Stimulated activated CD4-positive, alpha-beta T cell treated with anti-CD3 and anti-CD28 coated beads, Interleukin-1b, Interleukin-23, amount 100 ng/mL, for 1 hour (primary cell): ENCODE data around the gene LYRM9.
"Not testable (repeated sequence)": the region's sequence is repeated elsewhere in the genome, so short reads cannot be mapped to it uniquely, and the experiment has no call there.

Source experiments
- DNase-seq, 2 donors: peaks; one replicate each; pipeline ENCODE4 v3.0.0-alpha.2; 2020; ENCODE audit warnings: low read depth in 2 of 2

Gene LYRM9

DNA sequence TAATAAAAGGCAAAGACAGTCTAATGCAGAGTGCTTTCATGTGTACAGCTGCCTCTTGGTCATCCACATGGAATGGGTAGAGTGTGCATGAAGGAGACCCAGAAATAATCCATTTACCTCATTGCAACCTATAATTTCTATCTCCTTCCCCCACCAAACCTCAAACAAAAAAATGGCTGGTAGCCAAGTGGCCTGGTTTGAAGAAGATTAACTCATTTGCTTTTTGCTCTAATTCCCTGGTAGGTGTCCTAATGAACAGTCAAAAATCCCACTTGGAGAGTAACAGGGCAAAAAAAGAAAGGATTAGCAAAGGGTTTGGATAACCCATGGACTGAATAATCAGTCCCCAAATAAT lies 13.0 kb upstream of the LYRM9 start:
- DNase-seq: no peak

DNA sequence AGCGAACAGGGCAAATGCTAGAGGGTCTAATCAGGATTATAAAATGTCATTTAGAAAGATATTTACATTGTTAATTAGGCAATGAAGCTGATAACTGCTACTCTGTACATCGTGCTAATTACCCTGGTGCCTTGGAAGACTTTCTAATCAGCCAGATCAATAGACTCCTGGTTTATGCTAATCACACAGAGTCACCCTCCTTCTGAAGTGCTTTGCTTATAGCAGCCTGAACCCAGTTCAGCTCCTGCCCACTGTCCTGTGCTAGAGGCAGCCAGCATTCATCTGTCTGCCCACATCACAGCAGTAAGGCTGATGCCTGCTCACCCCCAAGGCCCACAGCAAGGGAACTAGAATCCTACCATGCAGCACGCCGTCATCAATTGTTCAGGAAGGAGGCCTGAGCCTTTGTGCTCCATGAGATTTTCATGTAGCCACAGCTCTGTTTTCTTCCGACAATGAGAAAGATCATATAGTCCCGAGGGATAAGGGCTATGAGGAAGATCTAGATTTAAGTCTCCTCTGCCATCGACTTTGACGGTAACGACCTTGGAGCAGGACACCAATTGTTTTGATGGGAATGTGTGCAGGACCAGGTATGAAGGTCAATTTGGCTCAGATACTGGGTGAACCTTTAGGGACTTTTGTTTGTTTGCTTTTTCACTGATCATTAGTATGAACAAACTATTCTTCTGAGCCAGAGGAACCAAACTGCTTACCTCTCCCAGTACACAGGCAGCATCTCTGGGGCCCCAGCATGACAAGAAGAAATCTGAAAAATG lies 12.5 kb upstream of the LYRM9 start:
- DNase-seq: no peak

DNA sequence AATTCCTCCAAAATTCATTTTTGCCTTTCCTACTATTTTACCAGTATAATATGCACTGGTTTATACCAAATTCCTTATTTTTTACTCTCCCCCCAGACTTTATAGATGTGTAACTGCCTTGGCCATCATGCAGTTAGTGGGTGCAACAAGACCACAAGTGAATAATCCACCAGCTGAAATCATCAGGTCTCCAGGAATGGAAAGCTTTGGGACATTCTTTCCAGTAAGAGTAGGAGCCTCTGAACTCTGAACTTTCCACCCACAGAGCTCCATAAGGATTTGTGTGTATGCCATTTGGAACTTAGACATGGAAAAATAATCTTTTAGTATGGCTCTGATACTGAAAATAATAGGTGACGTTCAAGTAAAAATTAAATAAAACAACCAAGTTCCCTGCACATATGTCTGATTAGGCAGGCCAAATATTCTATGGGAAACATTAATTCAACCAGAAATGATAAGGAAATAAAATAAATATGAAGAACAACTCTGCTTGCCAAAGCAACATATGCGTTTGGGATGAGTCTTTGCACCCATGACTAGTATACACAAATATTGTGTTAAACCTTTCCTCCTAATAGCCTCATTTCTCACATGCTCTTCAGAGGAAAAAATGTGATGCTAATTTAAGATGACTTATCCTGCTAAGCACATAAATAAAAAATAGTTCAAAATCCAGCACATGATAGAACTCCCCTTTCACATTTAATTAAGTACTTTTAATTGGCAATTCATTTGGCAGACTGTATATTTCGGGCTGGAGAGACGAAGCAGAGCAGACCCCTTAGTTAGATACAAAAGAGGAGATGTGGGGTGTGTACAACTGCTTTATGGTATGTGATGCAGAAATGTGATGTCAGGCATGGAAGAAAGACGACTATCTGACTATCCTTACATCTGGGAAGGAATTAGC lies 11.6 kb upstream of the LYRM9 start:
- DNase-seq: no peak

DNA sequence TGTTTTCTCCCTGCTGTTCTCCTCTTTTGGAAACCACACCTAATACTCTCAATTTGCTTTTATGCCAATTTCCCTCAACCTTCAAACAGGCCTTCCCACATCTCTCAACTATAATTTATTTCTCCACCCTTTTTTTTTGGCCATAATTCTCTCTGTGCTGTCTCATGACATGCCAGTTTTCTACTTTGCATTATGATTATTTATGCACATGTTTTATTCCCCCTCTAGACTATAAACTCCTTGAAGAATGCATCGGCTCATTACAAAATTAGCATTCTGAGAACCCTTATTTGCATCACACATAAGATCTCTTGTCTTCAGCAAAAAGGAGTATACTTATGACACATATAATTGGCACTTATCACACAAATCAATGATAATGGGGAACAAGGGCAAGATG lies 10.9 kb upstream of the LYRM9 start:
- DNase-seq: no peak

DNA sequence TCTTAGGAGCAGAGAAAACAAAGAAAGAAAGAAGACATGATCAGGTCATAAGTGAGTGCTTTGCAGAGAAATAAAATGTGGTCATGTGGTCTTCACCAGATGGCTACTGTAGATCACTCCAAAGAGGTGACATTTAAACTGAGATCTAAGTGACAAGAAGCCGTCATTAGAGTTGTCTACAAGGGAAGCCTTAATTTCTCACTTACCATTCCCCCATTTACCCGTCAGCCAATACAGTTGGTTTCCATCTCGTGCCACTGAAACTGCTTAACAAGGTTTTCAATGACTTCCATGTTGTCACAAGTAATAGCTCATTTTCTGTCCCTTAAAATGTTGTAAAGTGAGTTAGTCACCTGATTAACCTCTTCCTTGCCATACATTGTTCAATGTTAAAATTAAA lies 6.4 kb upstream of the LYRM9 start:
- no peak for DNase-seq

DNA sequence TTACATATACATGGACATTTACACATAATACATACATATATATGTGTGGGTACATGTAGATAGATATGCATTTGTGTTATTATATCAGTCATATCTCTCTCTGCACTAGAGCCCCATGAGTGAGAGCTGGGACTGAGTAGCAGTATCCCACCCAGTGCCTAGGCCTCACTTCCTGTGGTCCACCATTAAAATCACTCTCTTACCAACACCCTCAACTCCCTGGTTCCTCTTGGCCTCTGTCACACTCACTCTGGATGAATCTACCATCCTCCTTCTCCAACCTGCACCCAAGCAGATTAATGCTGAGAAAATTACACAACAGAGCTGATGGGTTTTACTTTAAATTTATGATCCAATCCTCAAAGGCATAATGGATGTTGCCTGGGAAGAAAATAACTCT lies 4.9 kb upstream of the LYRM9 start:
- no peak for DNase-seq

DNA sequence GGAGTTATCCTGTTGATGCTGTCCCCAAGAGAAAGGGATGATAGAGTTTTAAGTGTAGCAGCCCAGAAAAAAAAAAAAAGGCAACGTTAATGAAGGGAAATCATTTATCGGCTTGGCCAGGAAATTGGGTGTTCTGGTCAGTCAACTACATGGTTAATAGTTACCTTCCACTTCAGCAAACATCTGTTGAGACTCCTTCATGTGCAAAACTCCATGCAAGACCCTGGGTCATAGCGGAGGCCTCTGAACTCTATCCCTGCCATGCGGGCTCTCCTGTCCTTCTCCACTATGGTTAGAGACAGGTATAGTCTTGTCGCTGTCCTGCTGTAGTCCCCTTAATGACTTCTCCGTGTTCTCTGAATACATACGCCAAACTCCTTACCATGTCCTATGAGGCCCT lies 3.5 kb upstream of the LYRM9 start:
- no peak for DNase-seq

DNA sequence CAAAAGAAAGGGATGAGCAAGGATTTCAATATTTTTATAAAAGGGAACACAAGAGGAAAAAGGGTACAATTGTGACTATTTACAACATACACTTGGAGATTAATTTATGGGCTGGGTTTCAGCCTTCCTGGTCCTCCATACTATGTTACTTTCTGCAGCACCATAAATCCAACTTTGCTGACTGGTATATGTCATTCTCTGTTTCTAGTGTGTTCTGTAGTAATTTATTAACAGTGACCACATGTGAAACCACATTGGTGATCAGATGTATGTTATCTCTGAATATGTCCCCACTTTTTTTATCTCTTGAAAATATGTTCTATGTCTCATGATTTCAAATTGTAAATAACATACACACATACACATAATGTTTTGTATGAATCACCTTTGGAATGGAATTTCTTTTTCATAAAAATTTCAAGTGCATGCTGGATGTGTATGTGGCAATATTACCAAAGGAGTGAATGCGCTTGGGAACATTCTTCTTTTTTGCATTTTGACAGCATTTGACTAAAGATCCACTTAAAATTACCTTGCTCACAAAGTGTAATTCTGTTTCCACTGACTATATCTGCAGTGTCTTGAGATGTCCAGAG lies 2.9 kb upstream of the LYRM9 start:
- no peak for DNase-seq

DNA sequence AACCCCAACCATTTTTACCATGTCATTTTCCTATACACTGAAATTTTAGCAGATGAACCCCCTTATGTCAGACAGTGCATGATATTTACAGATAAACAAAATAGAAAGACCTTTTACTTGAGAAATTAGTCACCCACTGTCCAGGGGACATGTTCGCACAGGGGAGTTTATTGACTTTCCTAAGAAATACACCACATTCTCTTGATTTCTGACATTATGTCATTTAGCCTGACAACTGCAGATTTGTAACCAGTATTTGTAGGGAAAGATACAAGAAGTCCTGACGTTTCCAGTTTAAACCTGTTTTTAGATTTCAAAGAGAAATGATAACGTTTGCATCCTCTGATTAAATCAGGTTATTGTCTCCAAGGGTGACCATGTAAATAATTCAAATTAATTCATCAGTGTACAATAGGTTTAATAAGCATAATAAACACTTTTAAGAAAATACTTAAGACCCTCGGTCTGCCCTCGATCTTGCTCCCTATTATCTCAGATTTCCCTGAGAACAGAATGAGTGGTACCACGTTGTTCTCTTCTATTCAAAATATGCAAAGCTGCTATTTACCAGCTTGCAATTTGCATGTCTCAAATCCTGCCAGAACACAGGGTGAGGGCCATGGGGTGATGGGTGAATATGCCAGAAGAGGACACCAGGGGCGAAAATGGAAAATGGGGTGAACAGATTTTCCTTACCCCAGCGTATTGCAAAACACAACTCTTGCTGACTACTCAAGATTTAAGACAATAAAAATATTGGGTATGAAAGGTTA lies 2.1 kb upstream of the LYRM9 start:
- DNase-seq: no peak

DNA sequence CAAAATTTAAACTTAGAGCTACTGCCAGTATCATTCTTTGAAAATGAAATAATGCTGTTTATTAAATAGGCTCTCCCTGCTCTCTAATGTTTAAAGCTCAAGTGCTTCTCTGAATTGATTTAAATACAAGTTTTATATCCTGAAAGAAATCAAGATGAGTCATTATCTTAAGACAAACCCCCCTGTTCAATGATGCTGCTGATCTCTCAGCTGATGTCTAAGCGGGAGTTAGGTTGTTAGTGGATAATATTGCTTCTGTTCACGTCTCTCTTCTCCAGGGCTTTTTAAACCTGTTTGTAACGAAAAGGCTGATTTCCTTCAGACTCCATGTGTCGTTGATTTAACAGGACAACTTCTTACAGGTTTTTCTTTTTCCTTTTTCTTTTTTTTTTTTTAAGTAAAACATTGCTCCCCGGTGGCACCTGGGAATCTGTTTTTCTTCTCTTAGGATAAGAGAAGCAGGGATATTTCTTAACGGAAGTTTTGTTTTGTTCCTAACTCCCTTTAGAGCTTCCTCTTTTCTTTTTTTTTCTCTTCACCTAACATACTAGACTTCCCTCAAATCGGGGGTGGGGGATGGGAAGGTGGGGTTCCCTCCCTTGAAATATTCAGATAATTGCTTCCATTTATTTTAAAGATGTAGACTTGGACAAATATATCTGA lies 807 bp upstream of the LYRM9 start:
- no peak for DNase-seq

DNA sequence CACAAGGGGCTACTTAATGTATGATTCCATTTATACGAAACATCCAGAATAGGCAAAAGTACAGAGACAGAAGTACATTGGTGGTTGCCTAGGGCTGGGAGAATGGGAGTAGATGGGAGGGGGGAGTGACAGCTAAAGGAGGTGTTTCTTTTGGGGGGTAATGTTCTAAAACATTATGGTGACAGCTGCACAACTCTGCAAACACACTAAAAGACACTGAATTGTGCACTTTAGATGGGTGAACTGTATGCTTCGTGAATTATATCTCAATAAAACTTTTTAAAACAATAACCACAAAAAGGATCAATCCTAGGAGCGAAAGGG lies 661 bp downstream of the LYRM9 start:
- no peak for DNase-seq

DNA sequence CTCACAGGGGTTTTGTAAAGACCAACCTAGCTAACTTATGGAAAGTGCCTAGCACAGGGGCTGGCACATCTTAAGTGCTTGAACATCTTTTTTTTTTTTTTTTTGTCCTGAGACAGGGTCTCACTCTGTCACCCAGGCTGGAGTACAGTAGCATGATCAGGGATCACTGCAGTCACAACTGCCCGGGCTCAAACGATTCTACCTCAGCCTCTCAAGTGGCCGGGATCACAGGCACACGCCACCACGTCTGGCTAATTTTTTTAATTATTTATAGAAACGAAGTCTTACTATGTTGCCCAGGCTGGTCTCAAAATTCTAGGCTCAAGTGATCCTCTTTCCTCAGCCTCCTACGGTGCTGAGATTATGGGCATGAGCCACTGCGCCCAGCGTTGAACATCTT lies 1.3 kb downstream of the LYRM9 start:
- no peak for DNase-seq

DNA sequence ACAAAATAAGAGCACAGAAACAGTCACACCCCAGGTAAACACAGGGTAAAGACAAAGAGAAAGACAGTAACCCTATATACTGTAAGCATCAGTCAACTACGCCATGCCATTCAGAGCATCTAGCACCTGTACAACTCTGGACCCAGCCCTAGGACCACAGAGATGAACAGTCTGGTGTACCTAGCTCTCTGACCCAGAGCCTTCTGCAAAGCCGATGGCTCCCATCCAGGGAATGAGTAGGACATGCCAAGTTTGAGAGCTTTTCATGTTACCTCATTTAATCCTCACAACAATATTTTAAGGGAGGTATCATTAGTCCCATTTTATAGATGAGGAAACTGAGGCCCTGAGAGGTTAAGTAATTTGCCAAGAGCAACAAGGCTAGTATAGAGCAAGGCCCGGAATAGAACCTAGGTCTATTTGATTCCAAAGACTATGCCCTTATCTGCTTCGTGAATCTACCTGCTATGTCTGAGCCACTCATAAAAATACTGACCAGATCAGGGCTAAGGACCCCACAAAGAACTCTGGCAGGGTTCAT lies 3.4 kb downstream of the LYRM9 start:
- DNase-seq: no peak

DNA sequence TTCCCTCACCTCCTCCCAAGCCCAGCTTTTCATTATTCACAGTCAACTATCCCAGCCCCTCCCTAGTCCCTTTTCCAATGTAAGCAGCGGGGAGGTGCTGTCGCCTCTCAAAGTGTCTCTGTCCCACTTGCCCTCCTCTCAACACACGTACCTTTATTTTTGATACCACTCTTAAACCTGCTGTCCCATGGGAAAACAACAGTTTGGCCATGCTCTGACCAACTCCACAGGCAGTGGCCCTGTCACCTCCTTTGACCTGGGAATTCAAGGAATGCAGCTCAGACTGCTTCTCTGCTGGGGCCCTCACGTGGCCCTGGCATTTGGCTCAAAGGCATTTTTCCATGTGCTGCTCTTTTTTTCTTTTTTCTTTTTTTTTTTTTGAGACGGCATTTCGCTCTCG lies 4.2 kb downstream of the LYRM9 start:
- no peak for DNase-seq

DNA sequence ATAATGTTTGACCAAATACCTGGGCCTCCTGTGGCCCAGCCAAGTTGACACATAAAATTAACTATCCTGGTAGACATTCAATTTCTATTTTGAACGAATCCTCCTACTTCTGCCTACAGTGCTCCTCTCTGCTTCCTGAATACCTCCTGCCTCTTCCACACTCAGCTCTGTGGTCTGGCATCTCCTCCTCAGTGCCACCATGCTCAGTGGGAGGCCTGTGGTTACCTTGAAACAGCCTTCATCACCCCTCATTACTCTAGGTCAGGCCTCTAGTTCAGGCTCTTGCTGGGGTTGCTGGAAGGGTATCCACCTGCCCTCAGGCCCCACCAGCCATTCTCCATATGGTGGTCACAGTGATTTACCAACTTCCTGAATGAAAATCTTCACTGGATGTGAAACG lies 5.1 kb downstream of the LYRM9 start:
- no peak for DNase-seq

DNA sequence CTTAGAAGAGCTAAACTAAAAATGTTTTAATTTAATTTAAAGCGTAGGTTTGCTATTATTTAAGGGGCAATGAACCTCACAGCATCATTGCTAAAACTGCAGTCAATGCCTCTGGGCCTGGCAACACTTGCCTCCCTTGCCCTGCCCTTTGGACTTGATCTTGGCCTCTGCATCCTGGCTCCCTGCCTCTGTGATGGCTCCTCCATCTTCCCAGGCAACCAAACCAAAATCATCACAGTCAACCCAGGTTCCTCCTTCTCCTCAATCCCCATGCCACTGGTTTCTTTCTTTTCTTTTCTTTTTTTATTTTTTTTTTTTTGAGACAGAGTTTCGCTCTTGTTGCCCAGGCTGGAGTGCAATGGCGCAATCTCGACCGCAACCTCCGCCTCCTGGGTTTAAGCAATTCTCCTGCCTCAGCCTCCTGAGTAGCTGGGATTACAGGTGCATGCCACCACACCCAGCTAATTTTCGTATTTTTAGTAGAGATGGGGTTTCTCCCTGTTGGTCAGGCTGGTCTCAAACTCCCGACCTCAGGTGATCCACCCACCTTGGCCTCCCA lies 6.7 kb downstream of the LYRM9 start:
- DNase-seq: not testable (repeated sequence)

DNA sequence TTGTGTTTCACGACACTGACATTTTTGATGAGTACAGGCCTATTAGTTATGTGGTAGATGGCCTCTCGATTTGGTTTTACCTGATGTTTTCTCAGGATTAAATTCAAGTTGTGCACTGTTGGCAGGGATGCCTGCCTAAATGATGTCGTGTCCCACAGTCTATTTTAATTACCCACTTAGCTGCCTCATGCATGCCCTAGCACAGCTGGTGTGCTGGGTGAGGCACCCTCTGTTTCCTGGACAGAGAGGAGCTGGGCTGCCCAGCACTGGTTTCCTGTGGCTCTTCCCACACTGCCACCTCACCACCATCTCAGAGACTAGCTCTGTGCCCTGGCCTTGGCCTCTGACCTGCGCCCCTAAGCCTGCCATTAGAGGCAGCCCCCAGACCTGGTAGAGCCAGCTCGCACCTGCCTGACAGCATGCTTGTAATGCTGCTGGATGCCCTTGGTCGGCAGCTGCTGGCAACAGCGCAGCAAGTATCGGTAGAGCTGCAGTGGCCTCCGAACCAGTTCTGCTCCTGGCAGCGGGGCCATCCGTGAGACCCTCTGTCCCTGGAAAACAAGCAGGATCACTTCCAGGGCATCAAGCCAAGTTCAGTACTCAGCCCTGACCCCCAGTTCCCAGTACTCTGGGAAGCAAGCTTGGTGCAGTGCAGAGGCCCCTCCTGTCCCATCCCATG lies 10.9 kb downstream of the LYRM9 start:
- no peak for DNase-seq

DNA sequence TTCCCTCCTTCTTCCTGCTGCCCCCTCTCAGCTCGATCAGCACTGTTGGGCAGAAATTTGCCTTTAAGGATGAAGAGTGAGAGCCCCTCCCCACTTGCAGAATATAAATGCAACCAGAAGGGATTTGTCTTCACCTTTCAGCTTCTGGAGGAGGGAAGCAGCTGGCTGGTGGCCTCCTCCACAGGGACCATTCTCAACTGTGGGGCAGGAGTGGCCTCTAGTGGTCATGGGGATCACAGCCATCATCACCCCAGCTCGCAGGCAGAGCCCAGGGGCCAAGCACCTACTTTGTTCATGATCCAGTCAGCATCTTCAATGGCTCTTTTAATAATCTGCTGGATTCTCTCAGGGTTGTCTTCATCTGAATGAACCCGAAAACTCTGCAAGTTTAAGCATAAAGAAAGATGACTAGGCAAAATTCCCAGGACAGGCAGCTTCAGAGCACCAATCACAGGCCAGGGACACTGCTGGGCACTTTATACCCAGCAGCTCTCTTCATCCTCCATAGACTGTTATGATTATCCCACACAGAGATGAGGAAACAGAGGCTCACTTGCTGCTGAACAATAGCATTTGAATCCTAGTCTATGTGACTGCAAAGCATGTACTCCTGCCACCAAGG lies 13.1 kb downstream of the LYRM9 start:
- peak in 1 of 2 donors; percentile 30 for DNase-seq

DNA sequence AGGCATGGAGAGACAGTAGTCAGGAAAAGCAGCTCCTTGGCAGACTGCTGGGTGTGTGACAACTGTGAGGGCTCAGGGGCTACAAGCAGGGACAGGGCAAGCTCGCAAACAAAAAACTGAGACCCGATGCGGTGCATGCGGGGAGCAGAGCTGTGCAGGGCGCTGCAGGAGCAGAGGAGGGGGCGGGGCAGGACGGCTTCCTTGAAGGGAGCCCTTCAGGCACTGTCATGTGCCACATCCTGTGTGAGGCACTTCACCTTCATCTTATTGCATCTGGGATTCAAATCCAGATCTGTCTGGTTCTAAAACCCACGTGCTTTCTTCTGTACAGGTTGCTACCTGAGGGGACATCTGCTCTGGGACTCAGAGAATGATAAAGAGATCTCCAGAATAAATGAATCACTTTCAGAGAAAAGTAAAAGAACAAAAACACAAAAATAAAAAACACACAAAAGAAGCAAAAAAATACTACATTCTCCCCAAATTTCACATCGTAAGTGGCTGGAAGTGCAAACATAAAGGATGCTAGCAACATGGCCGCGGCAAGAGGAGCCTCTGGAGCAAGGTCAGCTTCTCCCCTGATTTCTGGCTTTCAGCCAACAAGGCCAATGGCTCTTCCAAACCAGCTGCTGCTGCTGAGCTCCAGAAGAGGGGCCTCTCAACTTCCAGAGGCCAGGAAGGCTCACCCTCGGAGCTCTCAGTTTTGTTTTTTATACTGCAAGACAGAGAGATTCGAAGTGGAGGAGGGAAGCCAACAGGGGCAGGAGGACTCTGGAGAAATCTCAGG lies 14.2 kb downstream of the LYRM9 start:
- no peak for DNase-seq
